Measurements from ENCODE around the gene PTPRG. TPM values are rescaled to one million over a fixed set of nuclear protein-coding genes. Genes with fewer than 3 reads are reported as not detected.

The PTPRG gene
- total and polyA plus RNA-seq, 12 donors = 6.3 to 119 (median 72.2) TPM

DNA sequence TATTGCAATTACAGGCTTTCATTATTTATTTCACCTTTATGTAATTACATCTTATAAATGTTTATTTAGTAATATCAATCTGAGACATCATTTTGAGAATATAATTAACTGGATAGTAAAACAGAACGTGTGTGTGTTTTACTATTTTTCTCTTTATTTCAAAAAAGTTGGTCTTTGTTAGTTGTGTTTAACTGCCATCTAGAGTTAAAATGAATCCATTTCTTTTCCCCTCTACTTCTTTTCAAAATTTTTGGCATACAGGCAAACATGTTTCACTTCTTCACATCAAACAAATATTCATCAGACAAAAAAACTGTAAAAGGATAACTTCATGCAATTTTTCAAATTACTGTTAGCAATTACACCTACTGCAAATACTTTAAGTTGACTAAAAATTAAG is 750.8 kb downstream of the PTPRG start:
- TF ChIP-seq, protein P1, sequence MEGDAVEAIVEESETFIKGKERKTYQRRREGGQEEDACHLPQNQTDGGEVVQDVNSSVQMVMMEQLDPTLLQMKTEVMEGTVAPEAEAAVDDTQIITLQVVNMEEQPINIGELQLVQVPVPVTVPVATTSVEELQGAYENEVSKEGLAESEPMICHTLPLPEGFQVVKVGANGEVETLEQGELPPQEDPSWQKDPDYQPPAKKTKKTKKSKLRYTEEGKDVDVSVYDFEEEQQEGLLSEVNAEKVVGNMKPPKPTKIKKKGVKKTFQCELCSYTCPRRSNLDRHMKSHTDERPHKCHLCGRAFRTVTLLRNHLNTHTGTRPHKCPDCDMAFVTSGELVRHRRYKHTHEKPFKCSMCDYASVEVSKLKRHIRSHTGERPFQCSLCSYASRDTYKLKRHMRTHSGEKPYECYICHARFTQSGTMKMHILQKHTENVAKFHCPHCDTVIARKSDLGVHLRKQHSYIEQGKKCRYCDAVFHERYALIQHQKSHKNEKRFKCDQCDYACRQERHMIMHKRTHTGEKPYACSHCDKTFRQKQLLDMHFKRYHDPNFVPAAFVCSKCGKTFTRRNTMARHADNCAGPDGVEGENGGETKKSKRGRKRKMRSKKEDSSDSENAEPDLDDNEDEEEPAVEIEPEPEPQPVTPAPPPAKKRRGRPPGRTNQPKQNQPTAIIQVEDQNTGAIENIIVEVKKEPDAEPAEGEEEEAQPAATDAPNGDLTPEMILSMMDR (IDR thresholded peaks at IDR 0.05) = peak in 2 of 6 experiments; percentile 24 to 40
- TF ChIP-seq POLR2A (IDR thresholded peaks at IDR 0.05) = no peak
- H3K27ac ChIP-seq = no peak overlapping the region
- no peak for DNase-seq
- no peaks in the 10 kb centered on the region for H3K4me1 ChIP-seq (replicated peaks in 1 of 2)
- no peaks in the 10 kb centered on the region for H3K27me3 ChIP-seq
- H3K4me3 ChIP-seq = no peak overlapping the region
- intact Hi-C loops (cut with DNase I) = loop anchor here (10.0 kb wide), 1 partner anchor 107 kb away; no protein-coding TSS in a partner anchor
- no peaks in the 10 kb centered on the region for H3K36me3 ChIP-seq (replicated peaks in 1 of 2)
- 19 to 36% (median 27%) methylated on average over 1 of the region's 1 CpG for WGBS, 4 donors
- no peaks in the 10 kb centered on the region for H3K9me3 ChIP-seq (replicated peaks in 1 of 3)

DNA sequence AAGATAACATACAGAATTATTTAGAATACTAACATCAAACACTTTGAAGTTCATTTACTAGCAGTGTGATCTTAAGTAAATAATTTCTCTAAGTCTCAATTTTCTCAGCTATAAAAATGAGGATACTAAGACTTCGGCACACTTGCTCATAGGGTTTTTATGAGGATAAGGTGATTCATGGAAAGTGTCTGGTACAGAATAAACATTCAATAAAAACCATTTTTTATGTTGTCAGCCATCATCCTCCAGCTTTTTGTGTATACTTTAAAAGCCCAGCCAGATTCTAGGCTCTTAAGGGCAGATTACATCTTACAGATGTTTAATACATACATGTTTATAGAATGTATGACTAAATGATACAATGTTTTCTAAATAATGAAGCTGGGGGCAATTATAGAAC is 755.2 kb downstream of the PTPRG start:
- Histone ChIP-seq H3K27ac (no peak overlapping the region), H3K9me3 (replicated peaks in 1 of 3) (no peaks in the 10 kb centered on the region), H3K27me3 (no peaks in the 10 kb centered on the region), H3K4me1 (replicated peaks in 1 of 2) (peaks cover 0 to 3% of the 10 kb centered on the region in 2 donors), H3K36me3 (replicated peaks in 1 of 2) (no peaks in the 10 kb centered on the region), H3K4me3 (no peak overlapping the region)
- TF ChIP-seq, protein P1 (IDR thresholded peaks at IDR 0.05) = no peak
- no peak for TF ChIP-seq POLR2A (IDR thresholded peaks at IDR 0.05)
- DNase-seq = no peak
- intact Hi-C loops (cut with DNase I) = loop anchor here (10.0 kb wide), 1 partner anchor 112 kb away; no protein-coding TSS in a partner anchor
- WGBS, 4 donors = 85 to 93% (median 91%) methylated on average over 1 of the region's 1 CpG

DNA sequence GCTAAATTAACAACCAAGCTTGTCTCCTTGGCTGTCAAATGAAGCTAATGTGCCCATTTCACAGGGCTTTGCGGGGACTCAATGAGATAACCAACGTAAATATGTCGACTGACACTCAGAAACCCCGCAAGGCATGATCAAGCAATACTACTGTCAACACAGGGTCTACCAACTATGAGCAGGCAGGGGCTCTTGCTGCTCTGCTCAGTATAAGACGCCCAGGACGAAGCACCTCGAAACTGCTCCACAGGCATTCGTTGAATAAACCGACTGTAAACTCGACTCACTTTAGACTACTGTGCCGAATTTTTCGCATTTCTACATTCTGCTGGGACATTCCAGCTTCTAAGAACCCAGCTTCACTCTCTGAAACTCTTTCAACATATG is 757.0 kb downstream of the PTPRG start:
- intact Hi-C loops (cut with DNase I) = loop anchor here (10.0 kb wide), 1 partner anchor 114 kb away; no protein-coding TSS in a partner anchor
- WGBS, 4 donors = 35 to 52% (median 42%) methylated on average over 12 of the region's 12 CpGs
- H3K4me3 ChIP-seq = peak overlapping the region; percentile 31 to 64 (median 49)

DNA sequence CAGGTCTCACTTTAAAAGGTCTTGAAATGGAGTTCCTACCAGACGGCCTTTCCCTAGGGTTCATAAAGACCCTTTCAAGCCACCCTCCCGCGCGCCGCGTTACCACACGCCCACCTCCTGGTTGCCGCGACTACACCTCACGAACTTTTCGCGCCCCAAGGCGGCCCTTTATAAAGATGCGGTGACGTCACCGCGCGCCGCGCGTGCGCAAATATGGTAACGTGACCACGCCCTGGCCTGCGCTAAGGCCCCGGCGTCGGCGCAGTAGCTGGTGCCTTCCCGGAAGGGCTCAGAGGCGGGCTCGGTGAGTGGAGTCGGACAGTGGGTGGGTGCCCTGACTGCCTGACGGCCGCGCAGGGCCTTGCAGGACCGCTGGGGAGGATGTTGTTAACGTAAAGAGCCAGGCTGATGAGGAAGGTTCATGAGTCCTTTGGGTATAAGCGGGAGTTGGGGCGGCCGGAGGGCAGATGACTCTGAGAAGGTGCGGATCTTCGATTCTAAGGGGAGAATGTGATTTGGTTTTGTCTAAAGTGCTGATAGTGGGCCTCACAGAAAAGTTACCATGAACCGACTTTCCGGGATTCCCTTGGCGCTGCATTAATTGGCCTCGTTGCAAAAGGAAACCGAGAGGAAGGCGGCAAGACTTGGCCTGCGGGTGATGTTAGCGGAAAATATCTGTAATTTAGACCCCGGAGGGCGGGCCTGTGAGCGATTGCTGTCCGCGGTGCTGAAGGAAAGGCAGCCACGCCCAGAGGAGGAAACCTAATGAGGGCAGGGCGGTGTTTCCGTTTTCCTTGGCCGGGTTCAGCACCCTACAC is 757.6 kb downstream of the PTPRG start:
- Histone ChIP-seq H3K27me3 (no peaks in the 10 kb centered on the region), H3K4me1 (replicated peaks in 1 of 2) (peaks cover 0 to 3% of the 10 kb centered on the region in 2 donors), H3K4me3 (peak overlapping the region; percentile 31 to 64 (median 49)), H3K27ac (peak overlapping the region; percentile 47 to 92 (median 54)), H3K36me3 (replicated peaks in 1 of 2) (no peaks in the 10 kb centered on the region), H3K9me3 (replicated peaks in 1 of 3) (no peaks in the 10 kb centered on the region)
- intact Hi-C loops (cut with DNase I) = loop anchor here (10.0 kb wide), 1 partner anchor 114 kb away; no protein-coding TSS in a partner anchor
- peak; percentile 82 to 96 (median 87) for DNase-seq
- TF ChIP-seq POLR2A (IDR thresholded peaks at IDR 0.05) = peak; percentile 68 to 76
- TF ChIP-seq, protein P1 (IDR thresholded peaks at IDR 0.05) = no peak
- 2 to 5% (median 3%) methylated on average over 44 to 60 of the region's 60 CpGs for WGBS, 4 donors

More for the DNA sequence above, 757.0 kb downstream of the PTPRG start:
- no peaks in the 10 kb centered on the region for H3K36me3 ChIP-seq (replicated peaks in 1 of 2)
- peaks cover 0 to 3% of the 10 kb centered on the region in 2 donors for H3K4me1 ChIP-seq (replicated peaks in 1 of 2)
- TF ChIP-seq, protein P1 (IDR thresholded peaks at IDR 0.05) = no peak
- TF ChIP-seq POLR2A (IDR thresholded peaks at IDR 0.05) = no peak
- peak in 1 of 7 donors; percentile 8 for DNase-seq
- peak overlapping the region in 3 of 5 donors; percentile 54 to 92 (median 85) for H3K27ac ChIP-seq
- no peaks in the 10 kb centered on the region for H3K9me3 ChIP-seq (replicated peaks in 1 of 3)
- no peaks in the 10 kb centered on the region for H3K27me3 ChIP-seq

Data from adrenal gland (tissue), 12 donors.